Ovary (tissue), 3 donors: ENCODE results near the gene POLR3H.

ENCODE experiments used
- CTCF ChIP-seq, 3 donors: fragments of 450-650 bp in 2 of 3; fragments of 200-600 bp in 1 of 3; IDR thresholded peaks; one replicate each; pipeline versions ENCODE4 v1.5.1 to v1.8.0; 2016 to 2022; ENCODE audit warnings: antibody characterized with exemption in 3 of 3, mild to moderate bottlenecking in 1 of 3
- POLR2A ChIP-seq: fragments of 450-650 bp; IDR thresholded peaks from one replicate; pipeline ENCODE4 v1.6.1; 2017; ENCODE audit warnings: antibody characterized with exemption, mild to moderate bottlenecking, moderate library complexity
- donor health status: DM: no; HTN: no; CAD: no.

GRCh38 chr22:41564563-41564962 is 20.3 kb upstream of the POLR3H start:
- no peak for TF ChIP-seq CTCF (IDR thresholded peaks at IDR 0.05)
- no peak for TF ChIP-seq POLR2A
